SK-N-SH treated with all-trans-retinoic acid at 6 μM for 48 hours (cell line): Measurements from ENCODE around the gene GH1.

Experiments
- ATAC-seq: fragments of 200-7000 bp; cut with Tn5 transposase; 3 replicates; pipeline ENCODE4 v1.9.1; 2020; ENCODE audit warnings: mild to moderate bottlenecking, moderate library complexity
- ARNTL ChIP-seq: fragments of 450-650 bp; formaldehyde crosslinking; IDR thresholded peaks from 2 replicates; pipeline ENCODE4 v1.5.0; 2020; ENCODE audit warnings: low read depth, mild to moderate bottlenecking, moderate library complexity, borderline replicate concordance
- BACH2 ChIP-seq: fragments of 250-450 bp; sonication (Bioruptor Pico); IDR thresholded peaks from 2 replicates; pipeline ENCODE4 v1.9.0; 2021; ENCODE audit warnings: mild to moderate bottlenecking, borderline replicate concordance
- CREB5 ChIP-seq: fragments of 250-450 bp; sonication (Bioruptor Pico); IDR thresholded peaks from 2 replicates; pipeline ENCODE4 v1.5.1; 2020; ENCODE audit warnings: low read depth, mild to moderate bottlenecking, moderate library complexity
- CSDC2 ChIP-seq: fragments of 250-450 bp; sonication (Bioruptor Pico); IDR thresholded peaks from 2 replicates; pipeline ENCODE4 v1.5.0; 2020; ENCODE audit warnings: mild to moderate bottlenecking, moderate library complexity
- ESRRG ChIP-seq: fragments of 250-450 bp; sonication (Bioruptor Pico); IDR thresholded peaks from 2 replicates; pipeline ENCODE4 v1.6.1; 2021; ENCODE audit warnings: mild to moderate bottlenecking
- ISL1 ChIP-seq: fragments of 250-450 bp; sonication (Bioruptor Pico); IDR thresholded peaks from 2 replicates; pipeline ENCODE4 v2.1.2; 2022; ENCODE audit warnings: mild to moderate bottlenecking, moderate library complexity
- OSR1 ChIP-seq: fragments of 250-450 bp; sonication (Bioruptor Pico); IDR thresholded peaks from 2 replicates; pipeline ENCODE4 v1.8.0; 2022; ENCODE audit warnings: moderate library complexity, mild to moderate bottlenecking, inconsistent platforms
- PATZ1 ChIP-seq: fragments of 250-450 bp; sonication (Bioruptor Pico); IDR thresholded peaks from 2 replicates; pipeline ENCODE4 v1.8.0; 2020; ENCODE audit warnings: mild to moderate bottlenecking, moderate library complexity, borderline replicate concordance
- POU6F1 ChIP-seq: fragments of 250-450 bp; sonication (Bioruptor Pico); IDR thresholded peaks from 2 replicates; pipeline ENCODE4 v1.8.0; 2021; ENCODE audit warnings: low read depth, mild to moderate bottlenecking, moderate library complexity, borderline replicate concordance
- PPARA ChIP-seq: fragments of 250-450 bp; sonication (Bioruptor Pico); IDR thresholded peaks from 2 replicates; pipeline ENCODE4 v1.5.0; 2020; ENCODE audit warnings: mild to moderate bottlenecking, borderline replicate concordance
- RARB ChIP-seq: fragments of 250-450 bp; sonication (Bioruptor Pico); IDR thresholded peaks from 2 replicates; pipeline ENCODE4 v1.8.0; 2021; ENCODE audit warnings: mild to moderate bottlenecking, moderate library complexity
- SNAI2 ChIP-seq: fragments of 250-450 bp; sonication (Bioruptor Pico); IDR thresholded peaks from 2 replicates; pipeline ENCODE4 v1.5.0; 2020; ENCODE audit warnings: mild to moderate bottlenecking, moderate library complexity
- TCF4 ChIP-seq: fragments of 250-450 bp; sonication (Bioruptor Pico); IDR thresholded peaks from 2 replicates; pipeline ENCODE4 v1.8.0; 2021; ENCODE audit warnings: mild to moderate bottlenecking, moderate library complexity, borderline replicate concordance
- TOX ChIP-seq: fragments of 250-450 bp; sonication (Bioruptor Pico); IDR thresholded peaks from 2 replicates; pipeline ENCODE4 v1.8.0; 2021; ENCODE audit warnings: mild to moderate bottlenecking, moderate library complexity, borderline replicate concordance
- ZC3H10 ChIP-seq: fragments of 250-450 bp; sonication (Bioruptor Pico); IDR thresholded peaks from 2 replicates; pipeline ENCODE4 v1.5.1; 2021; ENCODE audit warnings: mild to moderate bottlenecking, moderate library complexity
- ZFP3 ChIP-seq: fragments of 250-450 bp; sonication (Bioruptor Pico); IDR thresholded peaks from 2 replicates; pipeline ENCODE4 v1.5.0; 2020; ENCODE audit warnings: mild to moderate bottlenecking, moderate library complexity
- ZFP30 ChIP-seq: fragments of 450-650 bp; formaldehyde crosslinking; IDR thresholded peaks from 2 replicates; pipeline ENCODE4 v1.5.0; 2022; ENCODE audit warnings: mild to moderate bottlenecking, moderate library complexity
- ZNF565 ChIP-seq: fragments of 450-650 bp; formaldehyde crosslinking; conservative IDR thresholded peaks from 2 replicates; pipeline ENCODE4 v1.5.0; 2020; ENCODE audit warnings: low read depth, mild to moderate bottlenecking, moderate library complexity
- ZNF8 ChIP-seq: fragments of 450-650 bp; formaldehyde crosslinking; IDR thresholded peaks from 2 replicates; pipeline ENCODE4 v1.5.0; 2020; ENCODE audit warnings: mild to moderate bottlenecking, moderate library complexity

GH1 gene

DNA sequence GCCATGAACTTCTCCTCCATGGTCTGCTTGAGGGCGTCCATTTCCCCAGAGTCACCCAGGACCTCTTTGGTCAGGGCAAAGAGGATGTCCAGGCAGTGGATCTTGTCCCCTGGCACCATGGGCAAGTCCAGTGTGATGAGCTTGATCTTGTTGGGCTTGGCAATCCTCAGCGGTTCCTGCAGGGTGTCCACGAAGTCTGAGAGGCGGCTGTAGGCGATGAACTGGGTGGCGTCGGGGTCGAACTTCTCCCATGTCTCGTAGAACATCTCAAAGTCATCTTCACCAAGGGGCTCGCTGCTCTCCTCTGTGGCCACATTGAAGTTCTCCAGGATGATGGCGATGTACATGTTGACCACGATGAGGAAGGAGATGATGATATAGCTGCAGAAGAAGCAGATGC is 22.5 kb upstream of the GH1 start (continued):
- no peak for TF ChIP-seq ESRRG (CRISPR knock-in tag)
- TF ChIP-seq CSDC2 (CRISPR knock-in tag), result no peak
- no peak for TF ChIP-seq TCF4 (CRISPR knock-in tag)

DNA sequence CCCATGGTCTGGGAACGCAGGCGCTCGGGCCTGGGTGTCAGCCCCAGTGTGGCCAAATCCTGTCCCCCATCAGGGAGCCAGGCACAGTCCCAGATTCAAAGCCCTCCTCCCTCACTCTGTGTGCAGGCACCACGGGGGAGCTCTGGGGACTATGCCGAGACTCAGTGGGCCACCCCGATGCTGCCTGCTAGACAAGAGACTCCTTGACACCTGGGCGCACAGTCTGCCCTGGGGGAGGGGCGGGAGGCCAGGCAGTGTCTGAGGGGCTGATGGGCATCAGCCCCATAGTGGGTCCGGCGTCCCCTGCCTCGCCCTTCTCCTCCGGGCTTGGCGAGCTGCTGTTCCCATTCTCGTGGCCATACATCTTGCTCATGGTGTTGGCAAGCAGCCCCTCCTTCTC is 21.9 kb upstream of the GH1 start:
- ATAC-seq, result no peak
- TF ChIP-seq ZFP30 (CRISPR knock-in tag) (no peak), ARNTL (CRISPR knock-in tag) (no peak), CSDC2 (CRISPR knock-in tag) (no peak), TCF4 (CRISPR knock-in tag) (no peak), ZNF8 (CRISPR knock-in tag) (no peak), ZFP3 (CRISPR knock-in tag) (no peak), ISL1 (no peak), OSR1 (no peak)

GRCh38 chr17:63939884-63940283 is 21.2 kb upstream of the GH1 start:
- no peak; the same call in 2 of the 3 replicates for ATAC-seq
- TF ChIP-seq PATZ1 (CRISPR knock-in tag) (no peak), CREB5 (CRISPR knock-in tag) (no peak), ZNF565 (CRISPR knock-in tag) (no peak), SNAI2 (CRISPR knock-in tag) (no peak), RARB (CRISPR knock-in tag) (no peak), ZFP3 (CRISPR knock-in tag) (no peak)

DNA sequence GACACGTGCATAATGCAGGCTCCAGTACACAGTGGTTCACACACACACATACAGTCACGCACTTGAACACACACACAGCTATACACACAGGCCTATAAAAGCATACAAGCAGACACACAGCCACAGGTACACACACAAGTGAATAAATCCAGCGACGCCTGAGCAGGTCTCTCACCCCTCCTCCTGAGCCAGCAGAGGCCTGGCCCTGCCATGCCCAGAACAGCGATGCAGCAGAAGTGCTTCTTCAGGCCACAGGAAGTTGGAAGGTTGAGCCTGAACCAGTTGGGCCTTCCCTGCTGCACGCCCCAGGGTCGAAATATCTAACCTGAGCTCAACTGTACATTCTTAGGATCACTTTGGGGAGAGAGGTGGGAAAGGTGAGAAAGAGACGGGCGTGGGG is 20.8 kb upstream of the GH1 start:
- no peak; the same call in 2 of the 3 replicates for ATAC-seq

DNA sequence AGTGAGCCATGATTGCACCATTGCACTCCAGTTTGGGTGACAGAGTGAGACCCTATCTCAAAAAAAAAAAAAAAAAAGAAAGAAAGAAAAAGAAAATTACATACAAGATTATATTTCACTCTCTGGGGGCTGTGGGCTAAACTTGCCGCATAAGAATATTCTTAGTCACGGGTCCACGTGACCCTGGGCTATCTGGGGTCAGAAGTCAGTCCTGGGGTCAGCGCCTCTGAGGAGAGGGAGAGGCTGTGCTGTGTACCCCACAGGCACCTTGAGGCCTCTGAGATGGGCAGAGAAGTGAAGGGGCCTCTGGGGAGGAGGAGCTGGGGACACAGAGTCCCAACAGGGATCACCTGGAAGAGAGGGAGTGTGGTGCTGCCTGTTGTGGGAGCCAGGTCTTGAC is 19.3 kb upstream of the GH1 start:
- ATAC-seq, result no peak
- no peak for TF ChIP-seq ZFP30 (CRISPR knock-in tag)
- TF ChIP-seq ARNTL (CRISPR knock-in tag), result no peak
- no peak for TF ChIP-seq ZC3H10
- no peak for TF ChIP-seq ESRRG (CRISPR knock-in tag)
- no peak for TF ChIP-seq ZNF565 (CRISPR knock-in tag)
- no peak for TF ChIP-seq CSDC2 (CRISPR knock-in tag)
- TF ChIP-seq BACH2 (CRISPR knock-in tag), result no peak
- no peak for TF ChIP-seq OSR1
- TF ChIP-seq PPARA (CRISPR knock-in tag), result no peak
- TF ChIP-seq ZFP3 (CRISPR knock-in tag), result no peak
- TF ChIP-seq, all 23 proteins: peak for 0

More for the DNA sequence above, 20.8 kb upstream of the GH1 start:
- TF ChIP-seq CSDC2 (CRISPR knock-in tag) (no peak), PATZ1 (CRISPR knock-in tag) (no peak), SNAI2 (CRISPR knock-in tag) (no peak)

DNA sequence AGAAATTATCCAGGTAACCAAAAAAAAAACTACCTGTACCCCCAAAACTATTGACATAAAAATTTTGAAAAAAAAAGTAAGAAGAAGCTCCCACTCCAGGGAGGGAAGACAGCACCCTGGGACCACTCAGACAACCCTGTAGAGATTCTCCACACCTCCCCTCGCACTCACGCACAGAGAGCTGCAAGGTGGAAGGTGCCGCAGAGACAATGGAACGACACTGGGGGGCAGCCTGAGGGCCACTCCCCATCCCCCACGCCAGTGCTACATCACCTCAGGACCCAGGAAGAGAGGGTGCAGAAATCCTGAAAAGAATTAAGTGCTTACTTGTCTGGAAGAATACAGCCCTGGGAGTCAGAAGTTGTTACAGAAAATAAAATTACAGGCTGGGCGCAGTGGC is 18.7 kb upstream of the GH1 start:
- no peak for ATAC-seq
- no peak for TF ChIP-seq OSR1
- no peak for TF ChIP-seq TOX (CRISPR knock-in tag)
- TF ChIP-seq ZC3H10, result no peak
- no peak for TF ChIP-seq CREB5 (CRISPR knock-in tag)
- no peak for TF ChIP-seq ZNF565 (CRISPR knock-in tag)
- TF ChIP-seq POU6F1 (CRISPR knock-in tag), result no peak
- TF ChIP-seq PPARA (CRISPR knock-in tag), result no peak
- TF ChIP-seq CSDC2 (CRISPR knock-in tag), result no peak
- TF ChIP-seq ESRRG (CRISPR knock-in tag), result no peak
- TF ChIP-seq, all 23 proteins: peak for 0
